ENCODE measurements around the gene EHF. TPM values are rescaled to one million over a fixed set of nuclear protein-coding genes. Genes with fewer than 3 reads are reported as not detected.
"Not testable (repeated sequence)": the region's sequence is repeated elsewhere in the genome, so short reads cannot be mapped to it uniquely, and the experiment has no call there.

EHF gene
- total RNA-seq, 1 donor from 2014 or later, result 121 TPM

DNA sequence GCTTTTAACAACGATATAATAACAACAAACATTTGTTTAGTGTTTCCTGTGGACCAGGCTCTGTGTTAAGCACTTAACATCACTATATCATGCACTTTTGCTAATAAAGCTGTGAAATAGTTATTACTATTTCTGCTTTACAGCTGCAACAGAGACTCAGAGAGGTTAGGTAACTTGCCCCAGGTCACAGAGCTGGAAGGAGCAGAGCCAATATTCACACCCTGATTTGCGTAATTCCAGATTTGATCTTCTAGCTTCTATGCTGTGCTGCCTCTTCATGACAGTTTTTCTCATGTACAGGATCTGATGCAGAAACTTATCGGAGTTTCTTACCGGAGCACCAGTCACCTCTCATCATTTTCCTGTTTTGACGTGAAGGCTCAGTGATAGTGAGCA lies 33.6 kb upstream of the EHF start:
- H3K27me3 ChIP-seq, result no peaks in the 10 kb centered on the region
- no peaks in the 10 kb centered on the region for H3K36me3 ChIP-seq
- intact Hi-C loops (cut with DNase I), result loop anchor here (10.0 kb wide), 2 partner anchors 308 to 818 kb away; no protein-coding TSS in a partner anchor
- no peak for DNase-seq (ENCODE audit: extremely low spot score in 2 of 2)
- no peaks in the 10 kb centered on the region for H3K9me3 ChIP-seq
- H3K4me3 ChIP-seq, result no peak overlapping the region
- TF ChIP-seq POLR2A (IDR thresholded peaks at IDR 0.05), result no peak
- TF ChIP-seq, protein P1, sequence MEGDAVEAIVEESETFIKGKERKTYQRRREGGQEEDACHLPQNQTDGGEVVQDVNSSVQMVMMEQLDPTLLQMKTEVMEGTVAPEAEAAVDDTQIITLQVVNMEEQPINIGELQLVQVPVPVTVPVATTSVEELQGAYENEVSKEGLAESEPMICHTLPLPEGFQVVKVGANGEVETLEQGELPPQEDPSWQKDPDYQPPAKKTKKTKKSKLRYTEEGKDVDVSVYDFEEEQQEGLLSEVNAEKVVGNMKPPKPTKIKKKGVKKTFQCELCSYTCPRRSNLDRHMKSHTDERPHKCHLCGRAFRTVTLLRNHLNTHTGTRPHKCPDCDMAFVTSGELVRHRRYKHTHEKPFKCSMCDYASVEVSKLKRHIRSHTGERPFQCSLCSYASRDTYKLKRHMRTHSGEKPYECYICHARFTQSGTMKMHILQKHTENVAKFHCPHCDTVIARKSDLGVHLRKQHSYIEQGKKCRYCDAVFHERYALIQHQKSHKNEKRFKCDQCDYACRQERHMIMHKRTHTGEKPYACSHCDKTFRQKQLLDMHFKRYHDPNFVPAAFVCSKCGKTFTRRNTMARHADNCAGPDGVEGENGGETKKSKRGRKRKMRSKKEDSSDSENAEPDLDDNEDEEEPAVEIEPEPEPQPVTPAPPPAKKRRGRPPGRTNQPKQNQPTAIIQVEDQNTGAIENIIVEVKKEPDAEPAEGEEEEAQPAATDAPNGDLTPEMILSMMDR (IDR thresholded peaks at IDR 0.05), result no peak
- no peak for TF ChIP-seq POLR2AphosphoS5 (IDR thresholded peaks at IDR 0.05; ENCODE audit: insufficient read depth in 1 of 2, low read depth in 1 of 2)
- H3K27ac ChIP-seq, result no peak overlapping the region
- peaks cover 11% of the 10 kb centered on the region for H3K4me1 ChIP-seq

DNA sequence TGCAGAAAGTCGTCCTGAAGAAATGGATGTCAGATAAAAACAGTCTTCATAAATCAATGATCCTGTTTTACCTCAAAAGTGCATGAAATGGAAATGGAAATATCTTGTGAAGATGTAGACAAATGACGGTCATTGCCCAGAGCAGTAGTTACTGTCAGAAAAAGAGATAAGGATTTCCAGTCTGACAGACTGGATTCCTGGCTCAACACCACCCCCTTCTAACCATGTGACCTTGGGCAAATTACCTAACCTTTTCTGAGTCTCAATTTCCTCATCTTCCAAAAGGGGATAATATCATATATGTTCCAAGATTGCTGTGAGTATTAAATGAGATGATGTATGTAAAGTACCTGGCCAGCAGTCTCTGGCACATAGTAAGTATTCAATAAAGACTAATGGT lies 32.9 kb upstream of the EHF start:
- intact Hi-C loops (cut with DNase I), result loop anchor here (10.0 kb wide), 2 partner anchors 307 to 817 kb away; no protein-coding TSS in a partner anchor
- Histone ChIP-seq H3K4me1 (peaks cover 11% of the 10 kb centered on the region), H3K36me3 (no peaks in the 10 kb centered on the region), H3K27me3 (no peaks in the 10 kb centered on the region), H3K9me3 (no peaks in the 10 kb centered on the region), H3K27ac (no peak overlapping the region), H3K4me3 (no peak overlapping the region)
- no peak for TF ChIP-seq POLR2A (IDR thresholded peaks at IDR 0.05)
- TF ChIP-seq, protein P1 (IDR thresholded peaks at IDR 0.05), result no peak
- no peak for TF ChIP-seq POLR2AphosphoS5 (IDR thresholded peaks at IDR 0.05; ENCODE audit: insufficient read depth in 1 of 2, low read depth in 1 of 2)
- no peak for DNase-seq (ENCODE audit: extremely low spot score in 2 of 2)

DNA sequence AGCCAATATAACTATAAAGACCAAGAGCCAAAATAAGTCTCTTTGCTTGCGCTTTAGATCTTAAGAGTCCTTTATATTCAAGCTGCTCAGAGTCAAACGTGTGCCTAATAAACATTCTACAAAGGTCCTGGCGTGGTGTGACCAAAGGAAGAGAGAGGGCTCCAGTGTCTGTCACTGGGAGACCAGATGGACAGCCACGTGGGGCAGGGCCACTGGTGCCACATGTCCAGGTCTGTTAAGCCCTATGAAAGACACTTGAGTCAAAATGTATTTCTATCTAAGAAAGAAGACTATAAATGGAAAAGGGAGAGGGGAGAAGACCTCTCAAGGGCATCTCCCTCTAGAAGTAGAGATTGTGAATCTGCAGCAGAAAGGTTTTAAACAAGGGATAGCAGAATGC lies 32.2 kb upstream of the EHF start:
- intact Hi-C loops (cut with DNase I), result loop anchor here (10.0 kb wide), 2 partner anchors 306 to 816 kb away; no protein-coding TSS in a partner anchor
- TF ChIP-seq POLR2A (IDR thresholded peaks at IDR 0.05), result no peak
- TF ChIP-seq, protein P1 (IDR thresholded peaks at IDR 0.05), result no peak
- no peak for TF ChIP-seq POLR2AphosphoS5 (IDR thresholded peaks at IDR 0.05; ENCODE audit: insufficient read depth in 1 of 2, low read depth in 1 of 2)
- no peak overlapping the region for H3K27ac ChIP-seq
- no peak overlapping the region for H3K4me3 ChIP-seq
- H3K9me3 ChIP-seq, result no peaks in the 10 kb centered on the region
- H3K36me3 ChIP-seq, result no peaks in the 10 kb centered on the region
- no peaks in the 10 kb centered on the region for H3K27me3 ChIP-seq
- no peak for DNase-seq (ENCODE audit: extremely low spot score in 2 of 2)
- peaks cover 11% of the 10 kb centered on the region for H3K4me1 ChIP-seq

DNA sequence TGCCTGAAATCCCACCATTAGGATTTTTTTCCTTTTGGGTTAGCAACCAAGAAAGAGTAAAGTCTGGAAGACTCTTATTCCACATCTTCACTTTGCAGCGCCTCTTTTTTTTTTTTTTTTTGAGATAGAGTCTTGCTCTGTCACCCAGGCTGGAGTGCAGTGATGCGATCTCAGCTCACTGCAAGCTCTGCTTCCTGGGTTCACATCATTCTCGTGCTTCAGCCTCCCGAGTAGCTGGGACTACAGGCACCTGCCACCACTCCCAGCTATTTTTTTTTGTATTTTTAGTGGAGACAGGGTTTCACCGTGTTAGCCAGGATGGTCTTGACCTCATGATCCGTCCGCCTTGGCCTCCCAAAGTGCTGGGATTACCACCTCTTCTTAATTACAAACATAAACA lies 31.7 kb upstream of the EHF start:
- not testable (repeated sequence) for H3K27me3 ChIP-seq; H3K36me3 ChIP-seq; H3K9me3 ChIP-seq; H3K4me3 ChIP-seq; DNase-seq (ENCODE audit: extremely low spot score in 2 of 2); H3K27ac ChIP-seq
- intact Hi-C loops (cut with DNase I), result loop anchor here (10.0 kb wide), 2 partner anchors 306 to 816 kb away; no protein-coding TSS in a partner anchor
- H3K4me1 ChIP-seq, result peaks cover 11% of the 10 kb centered on the region

DNA sequence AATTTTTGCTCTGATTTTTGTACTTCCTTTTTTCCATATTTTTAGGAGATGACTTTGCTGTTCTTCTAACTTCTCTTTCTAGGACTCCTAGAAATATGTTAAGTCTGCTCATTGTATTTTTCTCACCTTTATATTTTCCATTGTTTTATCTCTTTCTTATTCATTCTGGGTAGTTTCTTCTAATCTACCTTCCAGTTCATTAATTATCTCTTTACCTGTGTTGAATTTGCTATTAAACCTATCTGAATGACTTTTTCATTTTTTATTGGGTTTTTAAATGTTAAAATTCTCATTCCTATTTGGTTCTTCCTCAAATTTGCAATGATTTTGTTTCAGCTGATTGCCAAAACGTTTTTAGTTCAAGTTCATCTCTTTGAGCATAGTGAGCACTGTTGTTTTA lies 27.8 kb upstream of the EHF start:
- intact Hi-C loops (cut with DNase I), result no loop called here
- H3K36me3 ChIP-seq, result no peaks in the 10 kb centered on the region
- no peak overlapping the region for H3K4me3 ChIP-seq
- no peaks in the 10 kb centered on the region for H3K9me3 ChIP-seq
- no peaks in the 10 kb centered on the region for H3K27me3 ChIP-seq
- TF ChIP-seq POLR2AphosphoS5 (IDR thresholded peaks at IDR 0.05; ENCODE audit: insufficient read depth in 1 of 2, low read depth in 1 of 2) (no peak), POLR2A (IDR thresholded peaks at IDR 0.05) (no peak)
- TF ChIP-seq, protein P1 (IDR thresholded peaks at IDR 0.05), result no peak
- no peaks in the 10 kb centered on the region for H3K4me1 ChIP-seq
- no peak overlapping the region for H3K27ac ChIP-seq
- DNase-seq (ENCODE audit: extremely low spot score in 2 of 2), result no peak

Data from vagina (tissue), 2 donors.